Activated CD8-positive, alpha-beta T cell treated with anti-CD3 and anti-CD28 coated beads, Interleukin-2, amount 10 ng/mL, durations not matched to agents 7 days and 5 days (primary cell): Measurements from ENCODE around the gene IER5L. TPM values are rescaled to one million over a fixed set of nuclear protein-coding genes. Genes with fewer than 3 reads are reported as not detected.
"Not testable (repeated sequence)": the region's sequence is repeated elsewhere in the genome, so short reads cannot be mapped to it uniquely, and the experiment has no call there.

Experiments used
- ATAC-seq: fragments of 150-1000 bp; cut with Tn5 transposase; one replicate; pipeline ENCODE4 v1.10.0; 2021; ENCODE audit warnings: moderate library complexity
- CTCF ChIA-PET: fragments of 350-600 bp; sonication (Branson Sonifier 250); formaldehyde crosslinking; loops from one replicate; lab custom pipeline; 2021; ENCODE audit warnings: antibody characterized with exemption; lab: Charles Lee
- POLR2A ChIA-PET: fragments of 350-600 bp; sonication (Branson Sonifier 250); formaldehyde crosslinking; loops from one replicate; lab custom pipeline; 2021; ENCODE audit warnings: antibody characterized with exemption; lab: Charles Lee
- DNase-seq: peaks from one replicate; pipeline ENCODE4 v3.0.0-alpha.2; 2020
- H3K27ac Mint-ChIP-seq: one replicate; pipeline ENCODE4 v1.8.0; 2021; ENCODE audit warnings: mild to moderate bottlenecking, mixed read lengths
- H3K27me3 Mint-ChIP-seq: one replicate; pipeline ENCODE4 v1.8.0; 2021; ENCODE audit warnings: low read depth, mixed read lengths
- H3K36me3 Mint-ChIP-seq: one replicate; pipeline ENCODE4 v1.8.0; 2021; ENCODE audit warnings: low read depth, mixed read lengths
- H3K4me1 Mint-ChIP-seq: one replicate; pipeline ENCODE4 v1.8.0; 2021; ENCODE audit warnings: low read depth, mixed read lengths
- H3K4me3 Mint-ChIP-seq: one replicate; pipeline ENCODE4 v1.8.0; 2021; ENCODE audit warnings: mild to moderate bottlenecking, mixed read lengths
- H3K9me3 Mint-ChIP-seq: one replicate; pipeline ENCODE4 v1.8.0; 2022; ENCODE audit warnings: mixed read lengths; ENCODE audit not compliant: insufficient read depth
- total RNA-seq, 2 experiments: library from RNA; stranded (reverse); gene quantifications; one replicate each; pipeline ENCODE4 v1.2.3, GENCODE V29; 2021

Gene IER5L
- total RNA-seq, 2 experiments from 2014 or later, result 6.0 to 6.1 TPM

- no peak for DNase-seq
- H3K4me3 Mint-ChIP-seq, result no peak overlapping the region
- no peaks in the 10 kb centered on the region for H3K9me3 Mint-ChIP-seq
- peaks cover 41% of the 10 kb centered on the region for H3K4me1 Mint-ChIP-seq
- ATAC-seq, result no peak
- H3K36me3 Mint-ChIP-seq, result peaks cover 44% of the 10 kb centered on the region
- no peaks in the 10 kb centered on the region for H3K27me3 Mint-ChIP-seq
- POLR2A ChIA-PET, result interaction anchor here (0.6 to 1.1 kb wide), 2 partner anchors 10 to 357 kb away, joined by 3 read pairs; no protein-coding TSS in a partner anchor
- CTCF ChIA-PET, result interaction anchor here (0.6 to 8.8 kb wide), 15 partner anchors 10 to 502 kb away, joined by 3 to 190 read pairs (median 5); partner anchors contain the start of genes C9orf50, DOLPP1, IER5L and NTMT1
- no peak overlapping the region for H3K27ac Mint-ChIP-seq
Observed at GRCh38 chr9:129138144-129138462, 40.0 kb downstream of the IER5L start.

DNA sequence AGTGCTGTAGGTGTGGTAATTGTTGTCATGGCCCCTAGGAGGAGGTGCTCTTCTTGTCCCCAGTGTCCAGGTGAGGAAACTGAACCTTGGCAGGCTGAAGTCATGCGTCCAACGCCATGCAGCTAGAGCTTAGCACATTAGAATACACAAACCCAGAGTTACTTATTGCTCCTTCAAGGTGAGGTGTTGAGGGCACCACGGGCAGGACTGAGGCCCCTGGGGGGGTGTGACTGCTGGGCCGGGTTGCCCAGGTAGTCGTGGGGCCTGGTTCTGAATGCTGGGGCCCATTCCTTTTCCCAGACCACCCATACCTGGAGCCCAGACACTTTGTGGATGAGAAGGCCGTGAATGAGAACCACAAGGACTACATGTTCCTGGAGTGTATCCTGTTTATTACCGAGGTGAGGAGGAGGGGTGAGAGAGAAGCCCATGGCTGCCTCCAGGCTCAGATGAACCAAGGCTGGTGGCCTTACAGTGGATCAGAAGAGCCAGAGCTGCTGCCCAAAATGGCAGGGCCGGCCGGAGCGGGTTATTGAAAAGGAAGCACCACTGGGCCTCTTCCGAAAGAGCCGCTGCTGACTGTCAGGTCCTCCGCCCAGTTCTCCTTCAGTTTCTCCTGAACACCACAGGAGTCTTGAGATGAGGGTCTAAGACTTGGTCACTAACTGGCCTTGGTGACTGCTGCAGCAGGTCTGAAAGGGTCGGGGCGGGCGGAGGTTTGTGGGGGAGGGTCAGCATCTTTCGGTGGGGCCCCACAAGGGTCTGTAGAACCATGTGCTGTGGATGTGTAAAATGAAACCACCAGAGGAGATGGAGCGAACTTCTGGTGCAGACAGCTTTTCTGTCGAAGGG is 40.5 kb downstream of the IER5L start:
- Mint-ChIP-seq H3K4me3 (no peak overlapping the region), H3K36me3 (peaks cover 40% of the 10 kb centered on the region), H3K27ac (no peak overlapping the region), H3K4me1 (peaks cover 35% of the 10 kb centered on the region), H3K27me3 (no peaks in the 10 kb centered on the region), H3K9me3 (no peaks in the 10 kb centered on the region)
- ChIA-PET CTCF (interaction anchor here (0.6 to 8.8 kb wide), 10 partner anchors 9 to 502 kb away, joined by 3 to 190 read pairs (median 10); partner anchors contain the start of genes C9orf50, IER5L and NTMT1), POLR2A (interaction anchor here (0.6 to 1.1 kb wide), 2 partner anchors 10 to 357 kb away, joined by 3 read pairs; no protein-coding TSS in a partner anchor)
- no peak for ATAC-seq
- no peak for DNase-seq

- H3K27me3 Mint-ChIP-seq, result no peaks in the 10 kb centered on the region
- ChIA-PET POLR2A (no interaction called here), CTCF (interaction anchor here (2.3 to 8.8 kb wide), 2 partner anchors 417 to 487 kb away, joined by 5 to 176 read pairs; partner anchors contain the start of genes C9orf50 and NTMT1)
- H3K9me3 Mint-ChIP-seq, result no peaks in the 10 kb centered on the region
- ATAC-seq (no peak), DNase-seq (no peak)
- peaks cover 31% of the 10 kb centered on the region for H3K4me1 Mint-ChIP-seq
- H3K36me3 Mint-ChIP-seq, result peaks cover 43% of the 10 kb centered on the region
- H3K27ac Mint-ChIP-seq, result no peak overlapping the region
- H3K4me3 Mint-ChIP-seq, result no peak overlapping the region
Observed at GRCh38 chr9:129136446-129137035, 41.5 kb downstream of the IER5L start.

- Mint-ChIP-seq H3K4me3 (no peak overlapping the region), H3K27ac (no peak overlapping the region), H3K9me3 (no peaks in the 10 kb centered on the region), H3K4me1 (peaks cover 23% of the 10 kb centered on the region), H3K27me3 (no peaks in the 10 kb centered on the region), H3K36me3 (peaks cover 51% of the 10 kb centered on the region)
- ATAC-seq (no peak), DNase-seq (no peak)
- ChIA-PET POLR2A (no interaction called here), CTCF (interaction anchor here (1.3 to 8.8 kb wide), 4 partner anchors 7 to 489 kb away, joined by 5 to 176 read pairs (median 16); partner anchors contain the start of genes C9orf50 and NTMT1)
Observed at GRCh38 chr9:129135476-129135875, 42.6 kb downstream of the IER5L start.

GRCh38 chr9:129133082-129133481 is 45.0 kb downstream of the IER5L start:
- CTCF ChIA-PET, result interaction anchor here (0.7 to 4.9 kb wide), 5 partner anchors 10 to 492 kb away, joined by 3 to 43 read pairs (median 26); partner anchors contain the start of genes CRAT and PTPA
- peaks cover 51% of the 10 kb centered on the region for H3K36me3 Mint-ChIP-seq
- ATAC-seq (no peak), DNase-seq (no peak)
- H3K4me3 Mint-ChIP-seq, result no peak overlapping the region
- H3K9me3 Mint-ChIP-seq, result no peaks in the 10 kb centered on the region
- POLR2A ChIA-PET, result no interaction called here
- no peaks in the 10 kb centered on the region for H3K27me3 Mint-ChIP-seq
- no peak overlapping the region for H3K27ac Mint-ChIP-seq
- H3K4me1 Mint-ChIP-seq, result peaks cover 7% of the 10 kb centered on the region

GRCh38 chr9:129131300-129132145 is 46.5 kb downstream of the IER5L start:
- no peaks in the 10 kb centered on the region for H3K9me3 Mint-ChIP-seq
- no peak overlapping the region for H3K4me3 Mint-ChIP-seq
- H3K4me1 Mint-ChIP-seq, result peaks cover 7% of the 10 kb centered on the region
- no peaks in the 10 kb centered on the region for H3K27me3 Mint-ChIP-seq
- no peak overlapping the region for H3K27ac Mint-ChIP-seq
- ChIA-PET POLR2A (interaction anchor here (0.9 to 1.4 kb wide), 5 partner anchors 9 to 489 kb away, joined by 3 to 5 read pairs (median 3); partner anchors contain the start of gene C9orf50), CTCF (interaction anchor here (0.6 to 4.9 kb wide), 66 partner anchors 10 to 659 kb away, joined by 3 to 154 read pairs (median 4); partner anchors contain the start of genes C9orf50, CRAT, DOLPP1 and IER5L)
- peak; percentile 97 for ATAC-seq
- DNase-seq, result peak; percentile 89
- H3K36me3 Mint-ChIP-seq, result peaks cover 47% of the 10 kb centered on the region

DNA sequence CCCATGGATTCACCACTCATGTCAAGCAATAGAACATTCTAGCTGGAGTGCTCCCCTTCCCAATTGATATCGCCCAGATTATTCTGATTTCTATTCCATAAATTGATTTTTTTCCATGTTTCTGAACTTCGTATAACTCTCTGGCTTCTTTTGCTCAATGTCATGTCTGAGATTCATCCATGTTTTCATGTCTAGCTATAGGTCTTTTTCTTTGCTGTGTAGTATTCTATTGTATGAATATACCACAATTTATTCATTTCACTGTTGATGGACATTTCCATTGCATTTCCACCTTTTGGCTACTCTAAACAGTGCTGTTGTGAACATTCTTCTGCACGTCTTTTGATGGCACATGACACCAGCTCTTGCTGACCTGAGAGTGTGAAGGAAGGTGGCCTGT is 47.3 kb downstream of the IER5L start:
- Mint-ChIP-seq H3K9me3 (no peaks in the 10 kb centered on the region), H3K4me3 (no peak overlapping the region), H3K27me3 (no peaks in the 10 kb centered on the region), H3K36me3 (peaks cover 47% of the 10 kb centered on the region), H3K4me1 (peaks cover 7% of the 10 kb centered on the region), H3K27ac (no peak overlapping the region)
- ATAC-seq (no peak), DNase-seq (no peak)
- POLR2A ChIA-PET, result interaction anchor here (0.6 to 1.4 kb wide), 4 partner anchors 10 to 49 kb away, joined by 3 to 4 read pairs (median 3); no protein-coding TSS in a partner anchor
- CTCF ChIA-PET, result interaction anchor here (0.8 to 4.9 kb wide), 37 partner anchors 9 to 650 kb away, joined by 3 to 154 read pairs (median 6); partner anchors contain the start of genes C9orf50, CRAT, DOLPP1 and NTMT1

DNA sequence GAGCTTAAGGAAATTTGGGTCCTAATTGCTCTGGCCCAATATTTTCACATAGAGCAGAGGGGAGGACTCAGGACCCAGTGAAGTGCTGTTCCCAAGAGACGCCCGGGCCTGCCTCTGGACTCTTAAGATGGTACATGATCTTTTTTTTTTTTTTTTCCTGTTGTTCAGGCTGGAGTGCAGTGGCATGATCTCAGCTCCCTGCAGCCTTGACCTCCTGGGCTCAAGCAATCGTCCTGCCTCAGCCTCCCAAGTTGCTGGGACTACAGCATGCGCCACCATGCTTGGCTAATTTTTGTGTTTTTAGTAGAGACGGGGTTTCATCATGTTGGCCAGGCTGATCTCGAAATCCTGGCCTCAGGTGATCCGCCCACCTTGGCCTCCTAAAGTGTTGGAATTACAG is 47.8 kb downstream of the IER5L start:
- CTCF ChIA-PET, result interaction anchor here (0.7 to 4.9 kb wide), 18 partner anchors 8 to 660 kb away, joined by 3 to 154 read pairs (median 10); partner anchors contain the start of genes C9orf50, CRAT, IER5L and NTMT1

GRCh38 chr9:129128689-129129088 is 49.4 kb downstream of the IER5L start:
- ATAC-seq, result no peak
- peaks cover 43% of the 10 kb centered on the region for H3K36me3 Mint-ChIP-seq
- POLR2A ChIA-PET, result interaction anchor here (1.1 kb wide), 1 partner anchor 10 kb away, joined by 3 read pairs; no protein-coding TSS in a partner anchor

More for the DNA sequence above, 47.8 kb downstream of the IER5L start:
- H3K4me3 Mint-ChIP-seq, H3K27me3 Mint-ChIP-seq, ATAC-seq, H3K4me1 Mint-ChIP-seq, DNase-seq, H3K27ac Mint-ChIP-seq, H3K9me3 Mint-ChIP-seq: not testable (repeated sequence)
- H3K36me3 Mint-ChIP-seq, result peaks cover 44% of the 10 kb centered on the region
- POLR2A ChIA-PET, result interaction anchor here (0.6 to 1.2 kb wide), 2 partner anchors 18 to 47 kb away, joined by 3 read pairs; no protein-coding TSS in a partner anchor

GRCh38 chr9:129126749-129127618 is 51.1 kb downstream of the IER5L start:
- Mint-ChIP-seq H3K9me3 (no peaks in the 10 kb centered on the region), H3K27me3 (no peaks in the 10 kb centered on the region), H3K4me3 (no peak overlapping the region), H3K36me3 (peaks cover 40% of the 10 kb centered on the region), H3K27ac (no peak overlapping the region), H3K4me1 (peaks cover 6% of the 10 kb centered on the region)
- POLR2A ChIA-PET, result interaction anchor here (1.8 kb wide), 1 partner anchor 51 kb away, joined by 5 read pairs; the partner anchor contains the start of gene IER5L
- DNase-seq, result no peak
- ATAC-seq, result no peak
- CTCF ChIA-PET, result interaction anchor here (2.6 to 3.3 kb wide), 2 partner anchors 12 to 16 kb away, joined by 7 to 15 read pairs; no protein-coding TSS in a partner anchor

More at GRCh38 chr9:129128689-129129088, 49.4 kb downstream of the IER5L start:
- DNase-seq, result no peak
- no peak overlapping the region for H3K27ac Mint-ChIP-seq
- CTCF ChIA-PET, result interaction anchor here (0.7 to 1.5 kb wide), 2 partner anchors 10 to 14 kb away, joined by 3 to 5 read pairs; no protein-coding TSS in a partner anchor
- no peaks in the 10 kb centered on the region for H3K9me3 Mint-ChIP-seq
- H3K4me1 Mint-ChIP-seq, result peaks cover 7% of the 10 kb centered on the region
- no peaks in the 10 kb centered on the region for H3K27me3 Mint-ChIP-seq
- no peak overlapping the region for H3K4me3 Mint-ChIP-seq
